Activated CD8-positive, alpha-beta memory T cell treated with anti-CD3 and anti-CD28 coated beads for 48 hours (primary cell): ENCODE results near the gene ZNF324.
"Not testable (repeated sequence)": the region's sequence is repeated elsewhere in the genome, so short reads cannot be mapped to it uniquely, and the experiment has no call there.

Experiments used
- DNase-seq, 3 experiments: peaks; one replicate each; pipeline ENCODE4 v3.0.0-alpha.2; 2020; ENCODE audit warnings: low read depth in 2 of 3, low spot score in 2 of 3

The ZNF324 gene

DNA sequence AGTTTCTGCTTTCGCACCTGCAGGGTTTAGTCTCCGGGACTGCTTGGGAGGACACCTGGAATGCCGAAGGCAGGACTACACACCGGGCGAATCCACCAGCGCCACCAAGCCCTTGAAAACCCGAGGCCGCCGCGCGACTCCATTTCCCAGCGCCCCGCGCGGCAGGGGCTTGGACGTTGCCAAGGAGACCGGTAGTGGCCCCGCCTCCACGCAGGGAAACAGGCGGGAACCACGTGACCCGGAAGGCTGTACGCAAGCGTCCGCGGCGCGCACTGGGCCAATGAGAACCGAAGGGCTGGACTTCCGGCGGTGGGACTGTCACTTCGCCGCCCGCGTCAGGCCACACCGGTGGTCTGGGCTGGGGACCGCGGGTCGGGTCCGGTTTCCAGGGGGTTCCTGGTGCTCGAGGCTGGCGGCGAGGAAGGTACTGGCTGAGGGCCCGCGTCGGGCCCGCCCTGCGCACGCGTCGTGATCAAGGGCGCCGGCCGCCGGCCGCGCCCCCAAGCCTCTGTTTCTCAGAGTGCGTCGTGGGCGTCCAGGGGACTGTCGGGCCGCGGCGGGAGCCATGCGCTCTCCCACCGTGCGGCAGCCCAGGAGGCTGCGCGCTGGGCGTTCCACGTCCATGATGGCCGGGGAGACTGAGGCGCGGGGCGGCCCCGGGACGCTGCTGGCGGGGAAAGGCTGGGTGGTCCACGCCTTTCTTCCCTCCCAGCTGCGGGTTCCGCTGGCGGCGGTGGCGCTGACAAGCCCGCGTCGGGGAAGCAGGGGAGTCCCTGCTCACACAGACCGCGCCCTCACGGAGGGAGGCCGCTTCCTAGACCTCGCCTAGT, at the start of gene ZNF324:
Gene ZNF324, plus strand, starts transcription at position 321 of the 830 bp plus-strand sequence. CDS start 2,106 bp downstream, outside the sequence.
- DNase-seq: peak; percentile 94 to 96 (median 95)

DNA sequence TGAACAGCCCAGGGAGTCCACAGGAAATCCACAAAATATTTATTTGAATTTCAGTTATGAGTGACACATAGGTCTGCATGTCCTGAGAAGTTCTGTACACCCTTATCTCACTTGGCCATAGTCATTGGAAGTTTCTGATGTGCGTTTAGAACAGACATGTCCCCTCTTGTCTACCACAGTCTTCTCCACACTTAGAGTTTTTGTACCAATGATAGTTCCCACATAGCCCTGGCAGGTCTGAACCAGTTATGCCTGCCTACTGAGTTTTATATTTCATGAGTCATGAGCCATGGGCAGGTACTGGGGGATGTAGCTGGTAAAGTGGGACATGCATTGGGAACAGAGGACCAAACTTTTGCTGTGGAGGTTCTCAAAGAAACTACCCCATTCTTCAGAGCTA, 38.3 kb upstream of the ZNF324 start:
- no peak for DNase-seq

DNA sequence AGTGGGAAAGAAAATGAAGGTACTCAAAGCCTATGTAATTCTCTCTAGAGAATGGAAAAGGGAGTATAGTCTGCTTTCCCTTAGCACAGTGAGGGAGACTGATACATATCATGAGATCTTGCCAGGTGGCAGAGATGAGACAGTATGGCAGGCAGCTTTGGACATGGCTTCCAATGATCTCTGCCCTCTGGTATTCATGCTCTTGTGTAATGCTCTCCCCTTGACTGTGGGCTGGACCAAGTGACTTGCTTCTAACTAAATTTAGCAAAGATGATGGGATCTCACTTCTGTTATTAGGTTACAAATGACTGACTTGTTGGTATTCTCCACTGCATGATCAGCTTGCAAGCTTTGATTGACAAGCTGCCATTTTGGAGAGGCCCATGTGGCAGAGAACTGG, 37.1 kb upstream of the ZNF324 start:
- no peak for DNase-seq

DNA sequence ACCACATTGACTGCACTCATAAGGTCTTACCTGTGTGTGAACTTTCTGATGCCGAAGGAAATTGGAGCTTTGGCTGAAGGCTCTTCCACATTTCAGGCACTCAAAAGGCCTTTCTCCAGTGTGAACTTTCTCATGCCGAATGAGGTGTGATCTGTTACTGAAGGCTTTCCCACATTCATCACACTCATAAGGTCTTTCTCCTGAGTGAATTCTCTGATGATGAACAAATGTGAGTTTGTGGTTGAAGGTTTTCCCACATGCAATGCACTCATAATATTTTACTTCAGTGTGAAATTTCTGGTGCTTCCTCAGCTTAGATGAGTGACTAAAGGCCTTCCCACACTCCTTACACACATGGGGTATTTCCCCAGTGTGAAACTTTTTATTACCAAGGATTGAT, 32.7 kb upstream of the ZNF324 start:
- no peak for DNase-seq

DNA sequence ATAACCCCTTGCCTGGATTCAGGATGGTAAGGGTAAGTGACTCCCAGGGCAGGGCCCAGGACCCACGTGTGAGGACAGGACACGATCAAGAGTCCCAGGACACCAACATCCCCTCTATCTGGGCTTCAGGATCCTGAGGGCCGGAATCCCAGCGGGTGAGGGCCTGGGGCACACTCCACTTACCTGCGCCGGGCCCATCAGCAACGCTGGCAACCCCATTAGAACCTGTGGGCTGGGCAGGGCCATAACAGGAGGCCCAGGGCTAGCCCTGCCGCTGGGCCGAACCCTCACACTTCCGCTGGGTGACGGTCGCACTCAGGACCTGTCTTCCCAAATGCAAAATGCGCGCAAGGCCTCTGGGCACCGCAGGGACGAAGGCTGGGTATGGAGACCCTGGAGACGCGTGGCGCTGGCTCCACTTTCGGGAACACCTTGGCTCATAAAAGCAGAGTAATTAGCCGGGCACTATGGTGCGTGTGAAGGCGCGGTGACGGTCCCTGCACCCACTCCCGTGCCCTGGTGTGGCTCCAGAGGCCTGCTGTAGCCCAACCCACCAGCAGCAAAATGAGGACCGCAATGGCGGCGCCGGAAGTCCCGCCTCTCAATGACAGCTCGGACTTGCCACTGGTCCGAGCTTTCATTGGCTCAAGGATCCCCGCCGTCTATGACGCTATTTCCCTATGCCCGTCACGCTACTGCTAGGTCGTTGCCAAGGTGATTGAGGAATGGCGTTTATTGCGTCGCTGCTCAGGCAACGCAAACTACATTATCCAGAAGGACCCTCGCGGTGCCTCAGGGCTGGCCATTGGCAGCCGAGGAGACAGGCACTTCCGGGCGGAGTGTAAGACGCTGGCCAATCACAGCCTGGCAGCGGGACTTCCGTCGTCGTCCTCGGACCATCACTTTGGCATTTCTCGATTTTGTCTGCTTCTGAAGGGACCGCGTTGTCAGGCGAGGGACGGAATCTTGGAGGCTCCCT, 27.0 kb upstream of the ZNF324 start, which contains the start of gene ZNF132:
Gene ZNF132, minus strand, starts transcription at position 578 of the 979 bp plus-strand sequence. Its CDS starts 332 bp downstream, at position 246.
- DNase-seq: peak; percentile 63 to 88 (median 80)

DNA sequence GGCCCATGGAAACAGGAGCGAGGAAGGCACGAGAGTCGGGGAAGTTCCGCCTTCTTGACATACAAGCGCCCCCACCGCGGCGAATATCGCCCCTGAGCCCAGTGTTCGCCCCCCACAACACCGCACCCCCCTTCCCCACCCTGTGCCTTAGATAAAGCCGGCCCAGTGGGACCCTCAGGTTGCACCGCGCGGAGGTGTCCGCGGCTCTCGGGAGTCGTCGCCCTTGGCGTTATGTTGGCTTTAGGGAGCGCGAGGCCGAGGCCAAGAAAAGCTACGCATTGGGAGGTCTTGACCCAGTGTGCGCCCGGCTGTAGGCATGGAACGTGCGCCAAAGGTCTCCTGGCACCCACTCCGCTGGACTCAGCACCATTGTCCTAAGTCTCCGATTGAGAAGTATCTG, 26.3 kb upstream of the ZNF324 start:
- no peak for DNase-seq

DNA sequence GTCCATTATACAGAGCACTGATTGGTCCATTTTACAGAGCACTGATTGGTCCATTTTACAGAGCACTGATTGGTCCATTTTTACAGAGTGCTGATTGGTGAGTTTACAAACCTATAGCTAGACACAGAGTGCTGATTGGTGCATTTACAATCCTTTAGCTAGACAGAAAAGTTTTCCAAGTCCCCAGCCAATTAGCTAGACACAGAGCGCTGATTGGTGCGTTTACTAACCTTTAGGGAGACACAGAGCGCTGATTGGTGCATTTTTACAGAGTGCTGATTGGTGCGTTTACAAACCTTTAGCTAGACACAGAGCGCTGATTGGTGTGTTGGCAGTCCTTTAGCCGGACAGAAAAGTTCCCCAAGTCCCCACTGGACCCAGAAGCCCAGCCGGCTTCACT, 23.9 kb upstream of the ZNF324 start:
- not testable (repeated sequence) for DNase-seq

DNA sequence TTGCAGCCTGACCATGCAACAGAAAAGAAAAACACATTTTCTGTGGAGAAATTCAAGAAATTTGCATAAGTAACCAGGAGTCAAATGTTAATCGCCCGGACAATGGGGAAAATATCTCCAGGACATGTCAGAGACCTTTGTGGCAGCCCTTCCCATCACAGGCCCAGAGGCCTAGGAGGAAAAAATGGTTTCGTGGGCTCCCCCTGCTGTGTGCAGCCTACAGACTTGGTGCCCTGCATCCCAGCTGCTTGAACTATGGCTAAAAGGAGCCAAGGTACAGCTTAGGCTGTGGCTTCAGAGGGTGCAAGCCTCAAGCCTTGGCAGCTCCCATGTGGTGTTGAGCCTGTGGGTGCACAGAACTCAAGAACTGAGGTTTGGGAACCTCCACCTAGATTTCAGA, 18.0 kb upstream of the ZNF324 start:
- not testable (repeated sequence) for DNase-seq

DNA sequence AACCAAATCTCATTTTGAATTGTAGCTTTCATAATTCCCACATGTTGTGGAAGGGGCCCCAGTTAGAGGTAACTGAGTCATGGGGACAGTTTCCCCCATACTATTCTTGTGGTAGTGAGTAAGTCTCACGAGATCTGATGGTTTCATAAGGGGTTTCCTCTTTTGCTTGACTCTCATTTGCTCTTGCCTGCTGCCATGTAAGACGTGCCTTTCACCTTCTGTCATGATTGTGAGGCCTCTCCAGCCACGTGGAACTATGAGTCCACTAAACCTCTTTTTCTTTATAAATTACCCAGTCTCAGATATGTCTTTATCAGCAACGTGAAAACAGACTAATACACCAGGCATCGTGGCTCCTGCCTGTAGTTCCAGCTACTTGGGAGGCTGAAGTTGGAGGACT, 16.9 kb upstream of the ZNF324 start:
- not testable (repeated sequence) for DNase-seq

DNA sequence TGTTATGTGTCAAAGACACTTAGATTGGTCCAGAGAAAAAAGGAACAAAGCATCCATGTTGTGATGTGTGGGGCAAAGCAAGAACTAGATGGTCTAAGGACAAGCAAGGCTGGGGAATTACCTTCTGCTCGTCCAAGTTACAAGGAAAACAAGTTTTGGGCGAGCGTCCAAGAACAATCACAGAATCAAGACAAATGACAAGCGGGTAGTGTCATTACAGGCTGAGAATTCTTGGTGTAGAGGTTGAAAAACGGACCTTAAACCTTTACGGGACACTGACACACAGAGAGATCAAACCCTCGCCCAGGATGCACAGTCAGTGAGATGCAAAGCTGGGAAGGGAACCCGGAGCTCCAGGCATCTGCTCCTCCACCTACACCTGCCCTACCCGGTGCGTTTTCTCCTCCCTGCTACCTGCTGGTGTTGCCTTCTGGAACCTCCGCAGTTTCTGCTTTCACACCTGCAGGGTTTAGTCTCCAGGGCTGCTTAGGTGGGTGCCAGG, 16.0 kb upstream of the ZNF324 start:
- DNase-seq: no peak

DNA sequence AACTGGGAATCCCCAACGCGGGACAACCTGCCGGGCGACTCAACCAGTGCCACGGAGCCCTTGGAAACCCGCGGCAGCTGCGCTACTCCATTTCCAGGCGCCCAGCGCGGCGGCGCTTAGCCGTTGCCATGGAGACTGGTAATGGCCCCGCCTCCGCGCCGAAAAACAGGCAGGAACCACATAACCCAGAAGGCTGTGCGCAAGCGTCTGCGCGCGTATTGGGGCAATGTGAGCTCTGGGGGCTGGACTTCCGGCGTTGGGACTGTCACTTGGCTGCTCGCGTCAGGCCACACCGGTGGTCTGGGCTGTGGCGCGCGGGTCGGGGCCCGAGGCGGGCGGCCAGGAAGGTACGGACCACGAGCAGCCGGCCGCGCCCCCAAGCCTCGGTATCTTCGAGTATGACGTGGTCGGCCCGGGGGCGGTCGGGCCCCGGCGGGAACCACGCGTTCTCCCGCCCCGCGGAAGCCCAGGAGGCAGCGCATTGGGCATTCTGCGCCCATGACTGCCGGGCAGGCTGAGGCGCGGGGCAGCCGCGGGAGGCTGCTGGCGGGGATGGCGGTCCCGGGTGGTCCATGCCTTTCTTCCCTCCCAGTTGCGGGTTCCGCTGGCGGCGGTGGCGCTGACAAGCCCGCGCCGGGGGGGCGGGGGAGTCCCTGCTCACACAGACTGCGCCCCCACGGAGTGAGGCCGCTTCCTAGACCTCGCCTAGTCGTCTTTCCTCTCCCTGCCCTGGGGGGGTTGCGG, 15.3 kb upstream of the ZNF324 start, which contains the start of gene ZNF324B:
Gene ZNF324B, plus strand, starts transcription at position 265 of the 744 bp plus-strand sequence. CDS start 2,080 bp downstream, outside the sequence.
- peak; percentile 82 to 92 (median 86) for DNase-seq

DNA sequence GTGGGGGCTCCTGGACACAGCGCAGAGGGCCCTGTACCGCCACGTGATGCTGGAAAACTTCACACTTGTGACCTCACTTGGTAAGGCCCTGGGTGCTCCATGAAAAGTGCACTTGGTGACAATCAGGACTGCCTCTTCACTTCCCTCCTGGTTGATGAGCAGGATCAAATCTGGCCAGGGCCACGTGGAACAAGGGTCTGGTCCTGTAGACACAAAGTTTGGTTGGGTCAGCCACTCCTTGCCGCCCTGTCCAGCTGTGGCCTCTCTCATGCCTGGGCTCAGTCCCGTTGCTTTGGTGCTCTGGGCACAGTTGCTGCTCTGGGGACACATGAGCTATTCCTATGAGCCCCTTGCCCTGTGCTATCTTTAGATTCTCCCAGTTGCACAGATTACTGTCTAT, 13.1 kb upstream of the ZNF324 start:
- no peak for DNase-seq

DNA sequence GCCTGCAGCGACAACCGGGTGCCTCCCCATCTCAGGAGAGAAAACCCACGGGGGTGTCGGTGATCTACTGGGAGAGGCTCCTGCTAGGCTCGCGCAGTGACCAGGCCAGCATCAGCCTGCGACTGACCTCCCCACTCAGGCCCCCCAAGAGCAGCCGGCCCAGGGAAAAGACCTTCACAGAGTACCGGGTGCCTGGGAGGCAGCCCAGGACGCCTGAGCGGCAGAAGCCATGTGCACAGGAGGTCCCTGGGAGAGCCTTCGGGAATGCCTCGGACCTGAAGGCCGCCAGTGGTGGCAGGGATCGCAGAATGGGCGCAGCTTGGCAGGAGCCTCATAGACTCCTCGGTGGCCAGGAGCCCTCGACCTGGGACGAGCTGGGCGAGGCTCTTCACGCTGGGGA, 11.6 kb upstream of the ZNF324 start:
- DNase-seq: no peak

DNA sequence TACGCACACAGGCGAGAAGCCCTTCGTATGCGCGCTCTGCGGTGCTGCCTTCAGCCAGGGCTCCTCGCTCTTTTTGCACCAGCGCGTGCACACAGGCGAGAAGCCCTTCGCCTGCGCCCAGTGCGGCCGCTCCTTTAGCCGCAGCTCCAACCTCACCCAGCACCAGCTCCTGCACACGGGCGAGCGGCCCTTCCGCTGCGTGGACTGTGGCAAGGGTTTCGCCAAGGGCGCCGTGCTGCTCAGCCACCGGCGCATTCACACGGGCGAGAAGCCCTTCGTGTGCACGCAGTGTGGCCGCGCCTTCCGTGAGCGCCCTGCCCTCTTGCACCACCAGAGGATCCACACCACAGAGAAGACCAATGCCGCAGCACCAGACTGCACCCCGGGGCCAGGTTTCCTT, 10.8 kb upstream of the ZNF324 start:
- no peak for DNase-seq

DNA sequence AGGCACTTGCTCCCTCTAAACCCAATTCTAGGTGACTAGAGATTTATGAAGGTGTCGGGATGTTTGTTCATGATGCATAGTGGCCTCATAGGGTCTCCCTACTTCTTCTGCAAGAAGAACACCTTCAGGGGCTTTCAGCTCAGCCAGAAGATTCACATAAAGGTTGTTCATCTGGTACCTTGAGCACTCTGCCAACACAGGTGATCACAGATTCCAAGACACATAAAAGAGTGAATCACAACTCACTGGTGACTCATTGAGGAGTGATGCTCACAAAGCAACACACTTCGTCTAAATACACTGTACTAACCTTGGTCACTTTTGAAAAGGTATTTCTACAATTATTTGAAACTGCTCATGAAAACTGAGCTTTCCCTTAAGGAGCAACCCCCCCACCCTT, 6.8 kb upstream of the ZNF324 start:
- no peak for DNase-seq

DNA sequence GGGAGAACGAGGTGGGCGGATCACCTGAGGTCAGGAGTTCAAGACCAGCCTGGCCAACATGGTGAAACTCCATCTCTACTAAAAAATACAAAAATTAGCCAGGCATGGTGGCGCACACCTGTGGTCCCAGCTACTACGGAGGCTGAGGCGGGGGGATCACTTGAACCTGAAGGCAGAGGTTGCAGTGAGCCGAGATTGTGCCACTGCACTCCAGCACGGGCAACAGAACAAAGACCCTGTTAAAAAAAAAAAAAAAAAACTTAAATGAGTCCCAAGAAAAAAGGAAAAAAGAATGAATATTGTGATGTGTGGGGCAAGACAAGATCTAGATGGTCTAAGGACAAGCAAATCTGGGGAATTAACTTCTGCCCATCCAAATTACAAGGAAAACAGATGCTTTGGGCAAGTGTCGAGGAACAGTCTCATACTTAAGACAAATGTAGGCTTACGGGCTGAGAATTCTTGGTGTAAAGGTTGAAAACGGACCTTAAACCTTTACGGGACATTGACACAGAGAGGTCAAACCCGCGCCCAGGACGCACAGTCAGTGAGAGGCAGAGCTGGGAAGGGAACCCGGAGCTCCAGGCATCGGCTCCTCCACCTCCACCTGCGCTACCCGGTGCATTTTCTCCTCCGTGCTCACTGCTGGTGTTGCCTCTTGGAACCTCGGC, 656 bp upstream of the ZNF324 start:
- DNase-seq: no peak

DNA sequence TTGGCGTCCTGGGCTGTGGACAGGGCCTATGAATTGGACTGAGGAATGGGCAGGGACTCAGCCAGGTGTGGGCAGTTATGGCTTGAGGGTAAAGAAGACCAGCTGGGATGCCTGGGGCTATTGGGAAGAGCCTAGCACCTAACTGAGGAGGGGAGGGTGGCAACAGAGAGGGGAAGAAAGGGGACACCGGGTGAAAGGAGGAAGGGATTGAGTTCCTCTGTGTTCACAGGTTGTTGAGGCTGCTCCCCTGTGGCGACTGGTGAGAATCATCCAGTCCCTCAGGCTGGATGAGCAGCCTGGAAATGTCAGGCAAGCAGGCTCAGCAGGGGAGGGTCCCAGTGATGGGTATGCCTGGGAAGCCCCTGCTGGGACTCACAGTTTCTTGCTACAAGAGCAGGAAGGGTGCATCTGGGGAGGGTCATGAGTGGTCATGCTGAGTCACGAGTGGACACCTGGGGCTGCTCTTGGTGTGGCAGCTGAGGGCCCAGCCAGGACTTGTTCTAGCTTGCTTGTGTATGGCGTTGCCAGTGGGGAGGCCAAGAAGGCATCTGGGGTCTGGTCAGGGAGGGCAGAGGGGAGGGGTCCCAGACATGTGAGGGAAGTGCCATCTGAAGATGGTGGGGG, 1.4 kb downstream of the ZNF324 start:
- no peak for DNase-seq

DNA sequence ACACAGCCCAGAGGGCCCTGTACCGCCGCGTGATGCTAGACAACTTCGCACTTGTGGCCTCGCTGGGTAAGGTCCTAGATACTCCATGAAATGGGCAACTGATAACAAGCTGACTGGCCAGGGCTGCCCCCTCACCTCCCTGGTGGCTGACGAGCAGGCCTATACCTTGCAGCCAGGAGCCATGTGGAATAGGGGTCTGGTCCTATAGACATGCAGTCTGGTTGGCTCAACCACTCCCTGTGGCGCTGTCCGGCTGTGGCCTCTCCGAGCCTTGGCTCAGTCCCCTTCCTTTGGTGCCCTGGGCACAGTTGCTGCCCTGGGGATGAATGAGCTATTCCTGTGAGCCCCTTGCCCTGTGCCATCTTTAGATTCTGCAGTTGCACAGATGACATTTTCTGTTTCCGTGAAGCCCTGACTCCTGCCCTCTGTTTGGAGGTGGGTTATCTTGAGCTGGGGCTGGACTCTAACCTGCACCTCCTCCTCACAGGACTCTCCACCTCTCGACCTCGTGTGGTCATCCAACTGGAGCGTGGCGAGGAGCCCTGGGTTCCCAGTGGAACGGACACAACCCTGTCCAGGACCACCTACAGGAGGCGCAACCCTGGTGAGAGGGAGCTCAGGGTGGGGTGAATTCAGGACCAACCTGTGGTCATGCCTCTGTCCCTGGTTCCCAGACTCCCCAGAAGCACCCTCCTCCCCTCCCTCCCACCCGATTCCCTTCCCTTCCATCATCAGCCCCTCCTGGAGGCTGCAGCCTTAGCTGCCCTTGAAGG, 2.5 kb downstream of the ZNF324 start:
- DNase-seq: no peak
